GM19397 (cell line): ENCODE results near the gene LPP.

ENCODE experiments used
- ATAC-seq: cut with Tn5 transposase; IDR thresholded peaks from one replicate; pipeline ENCODE4 v1.9.1; 2021; ENCODE audit warnings: mild to moderate bottlenecking, moderate library complexity; ENCODE audit not compliant: unreplicated experiment

Gene LPP

DNA sequence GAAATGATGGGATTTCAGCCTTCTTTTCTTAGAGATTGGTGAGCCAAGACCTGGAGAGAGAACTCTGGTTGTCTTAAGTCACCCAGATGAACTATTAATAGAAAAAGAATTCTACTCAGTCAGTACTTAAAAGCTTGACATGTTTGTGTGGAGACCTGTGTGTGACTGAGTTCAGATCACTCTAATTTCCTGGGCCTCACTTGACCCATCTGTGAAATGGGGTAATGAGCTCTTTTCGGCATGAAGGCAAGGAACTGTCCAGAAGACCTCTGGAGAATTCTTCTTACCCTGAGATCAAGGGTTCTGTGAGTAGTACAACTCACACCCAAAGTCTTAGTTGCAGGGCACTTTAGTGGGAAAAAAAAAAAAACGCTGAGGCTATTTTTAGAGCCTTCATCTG, 92.9 kb downstream of the LPP start:
- no peak for ATAC-seq

DNA sequence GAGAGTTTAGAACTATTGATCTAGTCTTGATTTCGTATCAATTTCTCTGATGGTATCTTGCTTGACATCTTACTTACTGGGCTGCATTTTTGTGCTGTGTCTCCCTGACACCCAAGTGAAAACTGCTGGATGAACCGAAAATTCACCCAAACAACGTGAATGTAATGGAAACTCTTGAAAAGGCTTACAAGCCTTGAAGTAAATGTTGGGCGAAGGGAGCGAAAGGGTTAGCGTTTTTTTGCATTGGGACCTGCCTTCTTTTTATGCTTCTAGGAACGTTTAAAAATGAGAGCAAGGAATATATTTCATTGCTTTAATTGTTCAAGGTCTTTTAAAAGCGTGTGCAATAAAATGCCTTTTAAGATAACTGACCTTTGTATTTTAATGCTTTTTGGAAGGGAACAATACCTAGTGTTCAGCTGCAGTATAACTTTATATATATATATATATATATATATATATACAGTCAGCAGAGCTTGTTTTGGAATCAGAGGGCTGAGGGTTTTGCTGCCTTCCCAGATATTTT, 94.1 kb downstream of the LPP start:
- no peak for ATAC-seq

DNA sequence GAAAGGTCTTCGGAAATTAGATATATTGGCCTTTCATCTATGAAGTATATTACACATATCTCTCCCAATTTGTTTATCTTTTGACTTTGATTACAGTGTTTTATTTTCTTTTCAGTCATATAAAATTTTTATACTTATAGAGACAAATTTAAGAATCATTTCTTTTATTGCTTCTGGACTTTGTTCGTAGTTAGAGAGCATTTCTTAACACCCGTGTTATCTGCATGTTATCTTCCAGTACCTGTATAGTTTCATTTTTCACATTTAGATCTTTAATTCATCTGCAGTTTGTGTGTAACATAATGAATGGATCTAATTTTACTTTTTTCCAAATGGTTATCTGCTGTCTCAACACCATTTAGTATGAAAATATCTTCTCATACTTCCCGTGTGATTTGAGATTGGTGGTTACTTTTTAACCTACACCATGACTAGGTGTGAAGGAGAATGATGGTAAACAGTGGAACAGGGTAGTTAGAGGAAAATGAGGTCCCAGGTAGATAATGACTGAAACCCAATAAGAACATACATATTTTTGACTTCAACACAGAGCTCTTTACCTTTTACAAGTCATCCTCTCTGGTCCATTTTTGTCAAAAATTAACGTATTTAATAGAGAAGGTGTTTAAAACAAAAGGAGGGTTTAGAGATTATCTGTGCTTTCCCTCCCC, 99.3 kb downstream of the LPP start:
- ATAC-seq: no peak

DNA sequence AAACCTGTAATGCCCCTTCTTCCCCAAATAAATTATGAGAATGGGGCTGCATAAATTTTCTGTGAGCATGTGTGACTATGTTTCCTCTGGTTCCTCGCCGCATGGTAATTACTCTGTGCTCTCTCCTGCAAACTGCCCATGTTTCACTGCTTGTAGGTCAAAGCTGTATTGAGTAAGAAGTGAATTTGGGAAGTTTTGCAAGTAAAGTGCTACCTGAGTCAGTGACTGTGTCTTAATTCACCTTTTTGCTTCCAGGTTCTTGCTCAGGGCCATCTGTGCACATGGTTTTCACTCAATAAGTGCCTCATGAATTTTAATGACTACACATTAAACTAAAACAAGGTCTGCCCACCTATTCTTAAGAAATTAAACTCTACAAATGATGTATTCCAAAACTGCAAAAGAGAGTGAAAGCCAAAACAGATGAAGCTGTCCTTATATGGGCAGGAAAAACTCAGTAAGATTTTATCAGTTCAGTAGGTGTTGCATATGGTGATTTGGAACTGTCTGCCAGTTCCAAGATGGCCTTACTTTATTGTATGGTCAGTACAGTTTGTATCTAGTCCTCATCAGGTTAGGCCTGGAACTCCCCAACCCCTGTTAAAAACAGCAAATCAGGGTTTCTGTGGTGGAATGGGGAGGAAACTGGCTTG, 100.0 kb downstream of the LPP start:
- ATAC-seq: no peak

DNA sequence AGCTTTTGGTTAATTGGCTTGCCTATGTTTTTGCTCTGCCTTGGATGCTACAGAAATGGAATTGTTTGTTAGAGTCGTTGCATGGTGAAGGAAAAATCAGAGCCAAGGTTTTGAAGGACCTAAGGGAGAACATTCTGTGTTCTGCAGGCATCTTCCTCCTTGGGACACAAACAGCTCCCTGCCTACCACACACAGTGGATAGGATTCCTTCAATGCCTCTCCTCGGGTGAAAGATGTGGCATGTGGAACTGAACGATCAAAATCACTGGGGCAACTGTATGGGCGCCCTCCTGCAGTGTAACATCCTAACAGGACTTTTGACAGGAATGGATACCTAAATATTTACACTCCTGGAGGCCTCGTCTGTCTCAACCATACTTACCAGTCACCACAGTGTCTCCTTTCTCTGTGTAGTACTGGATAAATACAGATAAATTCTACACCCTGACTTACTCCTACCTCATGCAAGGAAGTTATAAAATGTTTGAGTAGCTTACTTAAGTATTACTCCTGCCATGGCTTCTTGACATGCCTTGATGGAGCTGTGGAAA, 100.6 kb downstream of the LPP start:
- no peak for ATAC-seq

DNA sequence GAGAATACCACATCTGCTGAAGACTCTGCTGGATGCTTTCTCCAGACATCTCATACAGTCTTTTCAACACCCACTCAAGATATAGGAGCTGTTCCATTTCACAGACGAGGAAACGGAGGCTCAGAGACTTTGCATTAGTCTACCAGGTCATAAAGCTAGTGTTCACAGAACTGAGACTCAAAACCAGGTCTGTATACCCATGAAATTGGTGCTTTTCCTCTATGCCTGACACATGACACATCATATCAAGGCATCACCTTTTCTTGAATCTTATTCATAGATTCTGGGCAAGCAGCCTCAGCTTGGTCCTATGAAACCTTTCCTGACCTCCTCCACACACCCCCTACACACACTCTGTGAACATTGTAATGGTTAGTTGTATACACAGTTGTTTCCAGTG, 101.2 kb downstream of the LPP start:
- no peak for ATAC-seq

DNA sequence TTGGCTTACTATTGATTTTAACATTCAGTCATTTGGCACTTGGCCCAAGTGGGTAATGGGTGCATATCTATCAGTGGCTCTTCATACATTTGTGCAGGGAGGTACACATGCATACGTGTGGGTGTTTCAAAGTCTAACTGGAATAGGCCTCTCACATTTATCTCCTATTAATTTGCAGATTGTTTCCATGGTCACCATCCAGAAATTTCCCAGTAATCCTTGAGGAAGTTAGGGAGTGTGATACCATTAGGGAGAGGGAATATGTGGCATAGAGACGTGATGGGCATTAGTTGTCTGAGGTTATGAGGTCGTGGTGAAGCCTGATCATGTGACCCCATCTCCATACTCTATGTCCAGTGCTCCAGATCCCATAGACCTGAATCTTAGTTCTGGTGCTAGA, 102.8 kb downstream of the LPP start:
- ATAC-seq: no peak

DNA sequence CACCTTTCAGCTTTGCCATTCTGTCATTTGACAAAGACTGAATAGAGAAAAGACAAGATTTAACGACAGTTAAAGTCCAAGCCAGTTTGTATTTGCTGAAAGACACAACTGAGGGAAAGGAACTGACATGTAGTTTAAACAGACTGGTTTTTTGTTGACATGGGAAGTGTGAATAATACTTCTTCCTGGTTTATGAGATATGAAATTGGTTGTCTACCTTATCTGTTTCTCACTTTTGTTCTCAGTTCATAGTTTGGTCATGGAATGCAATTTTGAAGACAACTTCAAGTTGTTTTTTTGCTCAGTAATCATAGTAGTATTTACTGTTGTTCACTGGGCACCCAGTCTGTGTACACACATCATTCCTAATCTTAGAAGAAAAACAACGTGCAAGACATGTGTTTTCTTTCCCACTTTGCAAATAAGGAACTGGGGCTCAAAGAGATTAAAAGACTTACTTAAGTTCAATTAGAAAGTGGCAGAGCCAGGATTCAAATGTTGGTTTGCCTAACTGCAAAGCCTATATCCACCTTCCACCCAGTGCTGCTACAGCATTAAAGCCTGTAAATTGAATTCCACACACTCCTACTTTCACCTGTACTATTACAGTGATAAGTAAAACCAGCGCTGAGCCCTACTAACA, 103.5 kb downstream of the LPP start:
- ATAC-seq: no peak

DNA sequence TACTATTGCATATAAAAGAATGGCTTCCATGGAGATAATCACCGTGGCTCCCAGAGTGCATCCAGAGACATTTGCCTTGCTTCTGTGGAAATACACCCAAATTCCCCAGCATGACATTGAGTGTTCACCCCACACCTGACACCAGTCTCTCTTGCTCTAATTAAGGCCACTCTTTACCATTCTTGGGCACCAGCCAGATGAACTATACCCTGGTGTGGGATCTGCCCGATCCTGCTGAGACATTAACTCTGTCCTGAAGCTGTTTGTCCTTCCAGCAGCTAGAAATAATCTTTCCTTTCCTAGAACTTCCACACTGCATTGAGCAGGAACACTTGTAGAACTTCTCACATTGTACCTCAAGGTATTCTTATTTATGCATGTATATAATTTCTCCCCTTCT, 105.2 kb downstream of the LPP start:
- ATAC-seq: no peak

DNA sequence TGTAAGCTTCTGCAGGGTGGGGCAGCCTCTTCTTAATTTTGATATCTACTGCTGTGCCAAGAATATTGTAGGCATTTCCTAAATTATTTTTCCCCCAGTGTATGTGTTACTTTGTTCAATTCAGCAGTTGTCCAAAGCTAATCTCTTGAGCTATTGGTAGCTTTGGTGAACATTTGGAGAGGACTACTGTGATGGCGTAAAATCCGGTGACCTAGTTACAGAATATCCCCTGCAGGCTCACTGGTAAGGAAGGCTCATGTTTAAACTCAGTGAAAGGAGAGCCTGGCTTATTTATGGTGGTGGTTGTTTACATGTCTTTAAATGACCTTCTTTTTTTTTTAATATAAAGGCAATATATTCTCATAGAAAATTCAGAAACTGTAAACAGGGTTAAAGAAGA, 105.6 kb downstream of the LPP start:
- ATAC-seq: no peak

DNA sequence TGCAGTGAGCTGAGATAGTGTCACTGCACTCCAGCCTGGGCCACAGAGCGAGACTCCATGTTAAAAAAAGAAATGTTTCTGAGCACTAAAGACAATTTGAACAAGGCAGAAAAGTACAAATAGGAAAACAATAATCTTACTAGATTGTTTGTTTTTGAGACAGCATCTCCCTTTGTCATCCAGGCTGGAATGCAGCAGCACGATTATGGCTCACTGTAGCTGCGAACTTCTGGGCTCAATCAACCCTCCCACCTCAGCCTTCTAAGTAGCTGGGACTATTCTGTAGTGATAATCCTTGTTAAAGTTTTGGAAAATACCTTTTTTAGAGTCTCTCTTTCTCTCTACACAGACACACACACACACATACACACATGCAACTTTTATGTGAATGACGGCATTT, 107.1 kb downstream of the LPP start:
- no peak for ATAC-seq

DNA sequence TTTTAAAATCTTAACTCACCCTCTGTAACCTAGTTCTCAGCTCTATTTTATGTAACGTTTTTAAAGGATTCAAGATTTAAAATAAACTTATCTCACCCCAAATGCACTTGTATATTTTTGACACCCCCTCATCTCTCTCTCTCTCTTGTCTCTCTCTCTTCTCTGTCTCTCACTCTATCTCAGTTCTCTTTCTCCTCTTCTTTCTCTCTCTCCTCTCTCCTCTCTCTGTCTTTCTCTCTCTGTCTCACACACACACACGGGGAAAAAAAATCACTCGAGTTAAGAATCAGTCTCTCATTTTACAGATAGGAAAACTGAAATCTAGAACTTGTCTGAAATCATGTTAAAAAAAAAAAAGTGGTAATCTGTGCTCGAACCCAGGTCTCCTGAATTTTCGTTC, 108.5 kb downstream of the LPP start:
- no peak for ATAC-seq

DNA sequence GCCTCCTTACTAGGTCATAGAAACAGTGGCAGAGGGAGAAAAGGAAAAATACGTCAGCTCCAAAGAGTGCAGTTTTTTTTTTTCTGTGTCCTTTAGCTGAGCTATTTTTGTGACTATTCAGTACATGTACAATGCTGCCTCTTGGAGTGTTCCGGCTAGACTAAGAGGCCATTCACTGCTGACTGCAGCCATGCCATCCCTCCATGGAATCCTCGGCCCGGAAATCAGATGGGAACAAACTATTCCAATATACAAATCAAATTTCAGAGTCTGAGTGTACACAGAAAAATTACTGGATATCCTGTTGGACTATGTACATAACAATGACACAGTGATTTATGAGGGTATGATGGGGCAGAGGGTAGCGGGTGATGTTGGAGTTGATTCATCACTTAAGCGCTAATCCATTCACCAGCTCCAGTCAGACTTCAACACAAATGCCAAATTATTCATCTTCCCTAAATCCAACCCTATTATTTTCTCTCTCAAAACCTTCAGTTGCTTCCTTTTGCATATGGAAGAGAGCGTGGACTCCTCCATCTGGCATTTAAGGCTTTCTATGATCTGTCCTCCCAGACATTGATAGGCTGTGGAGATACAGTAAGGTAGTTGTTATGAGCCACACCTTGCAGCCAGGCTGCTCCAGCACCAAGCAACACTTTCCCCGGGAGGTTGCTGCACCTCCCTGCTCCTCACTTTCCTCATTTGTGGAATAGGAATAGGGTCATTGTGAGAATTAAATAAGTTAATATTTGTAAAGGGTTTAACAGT, 109.1 kb downstream of the LPP start:
- ATAC-seq: no peak

DNA sequence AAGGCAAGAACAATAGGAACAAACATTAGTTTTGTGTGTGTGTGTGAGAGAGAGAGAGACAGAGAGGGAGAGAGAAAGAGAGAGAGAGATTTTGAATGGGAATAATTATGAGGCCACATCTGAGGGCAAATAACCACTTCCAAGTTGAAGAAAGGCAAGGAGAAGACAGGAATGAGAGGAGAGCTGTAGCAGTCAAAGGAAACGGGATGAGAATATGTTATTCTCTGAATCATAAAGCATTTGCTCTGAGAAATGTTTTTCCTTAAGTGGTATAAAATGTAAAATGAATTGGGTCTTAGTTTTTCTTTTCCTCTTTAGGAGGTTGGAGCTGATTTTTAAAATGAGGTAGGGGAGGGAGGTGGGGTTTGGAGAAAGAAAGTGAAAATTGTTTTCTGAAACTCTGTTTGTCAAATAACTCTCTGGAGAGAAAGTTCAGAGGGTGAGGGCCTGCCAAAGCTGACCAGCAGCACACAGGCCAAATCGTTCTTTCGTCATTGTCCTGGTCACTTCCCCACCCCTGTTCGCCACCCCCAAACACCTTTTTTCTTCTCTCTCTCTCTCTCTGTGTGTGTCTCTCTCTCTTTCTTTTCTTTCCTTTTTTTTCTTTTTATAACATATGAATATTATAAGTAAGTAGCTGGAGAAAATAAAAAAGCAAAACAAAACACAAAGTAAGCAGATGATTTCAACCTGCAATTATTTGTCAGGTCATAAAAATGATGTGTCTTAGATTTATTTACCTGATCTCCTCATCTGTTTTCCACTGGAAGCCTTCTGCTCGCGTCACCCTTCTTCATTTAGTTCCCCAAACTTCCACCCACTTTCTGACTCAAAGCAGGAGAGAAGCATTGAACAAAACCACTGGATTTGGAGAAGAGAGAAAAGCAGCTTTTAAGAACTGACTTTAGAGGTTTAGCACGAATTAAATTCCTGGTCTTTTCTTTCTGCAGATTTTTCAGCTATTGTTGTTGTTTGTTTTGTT, 110.6 kb downstream of the LPP start:
- no peak for ATAC-seq

DNA sequence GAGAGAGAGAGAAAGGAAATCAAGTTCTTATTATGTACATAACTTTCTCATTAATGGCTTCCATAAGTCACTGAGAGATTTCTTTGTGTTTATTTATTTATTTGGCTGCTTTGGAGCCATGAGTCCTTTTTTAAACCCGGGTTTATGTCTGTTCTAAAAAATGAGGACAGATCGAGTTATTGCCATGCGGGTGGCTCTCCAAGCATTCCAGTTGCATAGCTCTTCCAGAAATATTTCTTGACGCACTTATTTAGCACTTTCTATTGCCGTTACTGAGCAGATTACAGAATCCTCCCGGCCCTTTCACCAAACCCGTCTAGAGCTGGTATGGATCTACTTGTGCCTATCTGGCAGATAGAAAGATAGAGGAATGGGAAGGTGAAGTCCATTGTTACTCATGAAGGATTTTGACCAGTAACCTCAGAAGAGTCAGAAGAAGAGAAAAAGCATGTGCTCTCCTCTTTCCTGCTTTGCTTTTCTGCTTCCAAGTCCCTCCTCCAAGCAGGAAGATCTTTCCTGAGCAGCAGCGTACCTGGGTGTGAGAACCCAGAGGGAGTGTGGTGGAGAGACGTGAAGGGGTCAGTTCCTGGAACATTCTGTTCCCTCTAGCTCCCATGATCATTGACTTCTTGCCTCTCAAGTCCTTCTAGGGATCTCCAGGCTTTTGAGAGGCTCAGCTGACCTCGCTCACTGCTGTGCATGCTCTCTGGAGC, 112.8 kb downstream of the LPP start:
- ATAC-seq: no peak

DNA sequence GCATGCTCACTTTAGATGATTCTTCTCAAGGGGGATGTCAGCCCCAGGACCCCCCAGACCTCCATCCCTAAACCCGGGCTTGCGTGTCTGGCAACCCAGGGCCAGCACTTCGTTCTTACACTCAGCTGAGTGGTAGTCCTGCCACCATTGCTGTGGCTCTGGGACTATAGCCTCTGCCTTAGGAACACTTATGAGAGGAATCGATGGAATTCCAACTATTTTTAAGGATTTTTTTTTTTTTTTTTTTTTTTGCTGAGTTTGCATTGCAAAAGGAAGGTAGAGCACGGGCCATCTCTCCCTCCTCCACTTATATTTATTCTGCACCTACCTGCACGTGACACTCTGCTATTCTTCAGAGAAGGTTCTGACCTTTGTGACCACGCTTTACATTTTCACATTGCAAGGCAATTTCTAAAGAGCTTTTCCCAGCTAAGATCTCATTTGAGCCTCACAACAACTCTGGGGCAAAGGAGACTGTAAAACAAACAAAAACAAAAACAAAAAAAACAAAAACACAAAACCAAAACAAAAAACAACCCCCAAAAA, 113.9 kb downstream of the LPP start:
- no peak for ATAC-seq

DNA sequence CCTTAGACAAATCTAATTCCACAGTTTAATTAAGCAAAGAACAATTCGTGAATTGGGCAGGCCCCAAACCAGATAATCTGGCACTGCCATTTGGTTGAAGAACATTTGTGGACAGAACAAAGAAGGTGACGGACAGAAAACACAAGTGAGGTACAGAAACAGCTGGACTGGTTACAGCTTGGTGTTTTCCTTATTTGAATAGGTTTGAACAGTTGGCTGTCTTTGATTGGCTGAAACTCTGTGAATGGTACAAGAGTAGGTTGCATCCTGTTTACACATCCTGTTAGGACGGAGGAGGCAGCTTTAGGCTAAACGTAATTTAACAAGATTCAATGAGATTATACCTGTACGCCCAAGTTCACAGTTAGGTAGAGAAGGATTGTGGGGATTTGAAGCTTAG, 114.4 kb downstream of the LPP start:
- ATAC-seq: no peak

DNA sequence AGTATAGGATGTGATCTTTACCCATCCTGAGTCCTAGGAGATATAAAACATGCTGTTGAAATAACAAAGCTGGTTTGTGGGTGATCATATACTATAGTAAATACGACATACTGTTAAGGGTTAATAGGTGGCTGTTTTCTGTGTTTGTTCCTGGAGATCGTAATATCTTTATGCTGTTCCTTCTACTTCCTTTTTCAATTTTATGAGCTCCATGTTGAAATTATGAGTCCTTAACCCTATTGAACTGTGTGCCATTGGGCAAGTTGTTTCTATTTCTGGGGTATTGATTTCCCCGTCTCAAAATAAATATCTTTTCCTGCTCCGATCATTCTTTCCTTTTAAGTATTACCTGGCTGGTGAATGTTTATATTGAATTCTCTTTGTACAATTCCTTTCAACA, 115.1 kb downstream of the LPP start:
- ATAC-seq: no peak

DNA sequence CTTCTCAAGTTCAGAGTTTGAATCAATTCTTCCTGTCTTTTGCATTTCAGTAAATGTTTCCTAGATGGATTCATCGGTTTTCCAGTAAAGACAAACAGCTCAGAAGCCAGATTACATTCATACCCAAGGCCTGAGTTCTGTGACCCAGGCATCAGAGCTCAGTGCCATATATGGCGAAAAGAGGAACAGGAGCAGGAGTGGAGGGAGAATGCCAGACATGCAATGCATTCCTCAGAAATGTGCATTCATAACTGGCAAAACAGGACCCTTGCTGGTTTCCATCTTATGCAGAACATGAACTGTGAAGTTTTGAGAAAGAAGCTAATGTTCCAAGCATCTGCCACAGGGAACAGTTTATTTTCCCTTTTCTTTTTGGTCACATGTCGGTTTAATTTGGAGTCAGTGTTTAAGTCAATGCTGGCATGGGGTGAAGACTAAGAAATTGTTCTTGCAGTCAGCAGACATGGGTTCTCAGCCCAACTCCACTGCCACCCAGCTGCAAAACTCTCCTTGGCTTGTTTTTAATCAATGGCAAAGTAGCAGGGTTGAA, 116.5 kb downstream of the LPP start:
- no peak for ATAC-seq
